22Rv1 (cell line): Measurements from ENCODE around the gene NCAPD3.

ENCODE experiments used
- H3K27ac ChIP-seq: fragments of 450-650 bp; 2 replicates; pipeline ENCODE4 v1.5.1; 2017
- ZFX ChIP-seq: fragments of 450-650 bp; IDR thresholded peaks from 2 replicates; pipeline ENCODE4 v1.6.1; 2017; ENCODE audit warnings: antibody characterized with exemption, borderline replicate concordance
- TF ChIP-seq, protein P1 (sequence below): fragments of 450-650 bp; IDR thresholded peaks from 2 replicates; pipeline ENCODE4 v1.5.1; 2017; ENCODE audit warnings: mild to moderate bottlenecking

Gene NCAPD3

DNA sequence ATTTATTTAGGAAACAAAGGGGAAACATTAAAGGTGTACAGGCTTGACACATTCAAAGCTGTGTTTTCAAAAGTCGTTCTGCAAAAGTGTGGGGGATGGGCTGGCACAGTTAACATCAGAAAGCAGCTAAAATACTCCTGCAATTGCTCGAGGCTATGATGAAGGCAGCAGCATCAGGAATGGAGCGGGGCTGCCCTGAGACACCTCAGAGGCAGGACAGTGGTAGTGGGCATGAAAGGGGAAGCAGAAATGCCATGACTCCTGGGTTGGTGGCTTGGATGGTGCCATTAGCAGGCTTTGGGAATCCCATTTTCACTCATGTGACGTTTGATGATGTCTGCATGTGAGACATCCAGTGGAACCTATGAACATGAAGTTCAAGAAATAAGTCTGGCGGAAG is 646 bp downstream of the NCAPD3 start:
- TF ChIP-seq, protein P1, sequence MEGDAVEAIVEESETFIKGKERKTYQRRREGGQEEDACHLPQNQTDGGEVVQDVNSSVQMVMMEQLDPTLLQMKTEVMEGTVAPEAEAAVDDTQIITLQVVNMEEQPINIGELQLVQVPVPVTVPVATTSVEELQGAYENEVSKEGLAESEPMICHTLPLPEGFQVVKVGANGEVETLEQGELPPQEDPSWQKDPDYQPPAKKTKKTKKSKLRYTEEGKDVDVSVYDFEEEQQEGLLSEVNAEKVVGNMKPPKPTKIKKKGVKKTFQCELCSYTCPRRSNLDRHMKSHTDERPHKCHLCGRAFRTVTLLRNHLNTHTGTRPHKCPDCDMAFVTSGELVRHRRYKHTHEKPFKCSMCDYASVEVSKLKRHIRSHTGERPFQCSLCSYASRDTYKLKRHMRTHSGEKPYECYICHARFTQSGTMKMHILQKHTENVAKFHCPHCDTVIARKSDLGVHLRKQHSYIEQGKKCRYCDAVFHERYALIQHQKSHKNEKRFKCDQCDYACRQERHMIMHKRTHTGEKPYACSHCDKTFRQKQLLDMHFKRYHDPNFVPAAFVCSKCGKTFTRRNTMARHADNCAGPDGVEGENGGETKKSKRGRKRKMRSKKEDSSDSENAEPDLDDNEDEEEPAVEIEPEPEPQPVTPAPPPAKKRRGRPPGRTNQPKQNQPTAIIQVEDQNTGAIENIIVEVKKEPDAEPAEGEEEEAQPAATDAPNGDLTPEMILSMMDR: no peak
- TF ChIP-seq ZFX: no peak
- H3K27ac ChIP-seq: peak overlapping the region; percentile 81

- H3K27ac ChIP-seq: no peak overlapping the region
- TF ChIP-seq, protein P1: no peak
- TF ChIP-seq ZFX: no peak
These were observed 7.0 kb downstream of the NCAPD3 start for GRCh38 chr11:134216816-134217215.

DNA sequence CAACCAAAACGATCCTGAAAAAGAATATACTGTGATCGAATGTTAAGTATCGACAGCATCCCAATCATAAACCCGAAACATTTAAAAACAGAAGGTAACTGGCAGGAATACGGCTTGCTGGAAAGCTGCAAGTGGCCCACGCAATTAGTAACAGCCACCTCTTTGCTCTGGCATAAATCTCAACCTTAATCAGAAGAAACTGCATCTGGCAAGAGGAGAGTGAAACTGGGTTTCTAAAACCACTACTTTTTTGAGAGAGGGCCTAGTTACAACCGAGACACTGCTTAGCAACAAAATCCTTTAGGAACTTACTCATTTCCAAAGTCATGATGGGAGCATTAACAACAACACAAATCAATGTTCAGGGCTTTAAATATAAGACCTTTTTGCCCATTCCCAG is 7.9 kb downstream of the NCAPD3 start:
- H3K27ac ChIP-seq: no peak overlapping the region
- TF ChIP-seq, protein P1: no peak
- no peak for TF ChIP-seq ZFX

GRCh38 chr11:134207538-134208239 is 16.1 kb downstream of the NCAPD3 start:
- no peak for TF ChIP-seq ZFX
- TF ChIP-seq, protein P1: peak; percentile 90
- no peak overlapping the region for H3K27ac ChIP-seq

- no peak overlapping the region for H3K27ac ChIP-seq
- TF ChIP-seq, protein P1: no peak
- no peak for TF ChIP-seq ZFX
These were observed 17.6 kb downstream of the NCAPD3 start for GRCh38 chr11:134206185-134206584.

DNA sequence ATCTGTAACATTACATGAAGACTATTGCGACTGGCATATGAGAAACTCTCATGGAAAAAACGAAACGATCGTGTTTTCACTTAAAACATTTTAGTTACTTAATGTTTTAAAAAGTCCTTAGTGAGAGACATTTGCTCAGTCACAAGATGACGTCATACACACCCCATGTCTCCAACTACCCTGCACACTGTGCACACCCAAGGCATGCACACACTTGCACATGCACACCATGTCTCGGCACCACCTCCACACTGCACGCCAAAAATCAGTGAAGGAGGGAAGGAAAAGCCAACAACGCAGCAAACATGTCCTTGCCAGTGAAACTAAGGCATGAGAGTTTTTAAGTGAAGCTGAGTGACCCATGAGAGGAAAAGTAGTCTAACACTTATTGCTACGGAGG is 18.0 kb downstream of the NCAPD3 start:
- TF ChIP-seq, protein P1: no peak
- no peak for TF ChIP-seq ZFX
- H3K27ac ChIP-seq: no peak overlapping the region

GRCh38 chr11:134202661-134203060 is 21.1 kb downstream of the NCAPD3 start:
- TF ChIP-seq, protein P1: no peak

More at GRCh38 chr11:134202661-134203060, 21.1 kb downstream of the NCAPD3 start:
- no peak overlapping the region for H3K27ac ChIP-seq
